AG09319 (cell line): ENCODE results near the gene MKKS.

Source experiments
- DNase-seq: peaks from one replicate; pipeline ENCODE4 v3.0.0-alpha.2; 2010; ENCODE audit warnings: low read depth; ENCODE audit errors: extremely low read depth
- CTCF ChIP-seq: IDR thresholded peaks from 2 replicates; pipeline ENCODE4 v1.5.1; 2011; ENCODE audit warnings: low read depth, mild to moderate bottlenecking, inconsistent platforms, low read length, moderate library complexity

The MKKS gene

DNA sequence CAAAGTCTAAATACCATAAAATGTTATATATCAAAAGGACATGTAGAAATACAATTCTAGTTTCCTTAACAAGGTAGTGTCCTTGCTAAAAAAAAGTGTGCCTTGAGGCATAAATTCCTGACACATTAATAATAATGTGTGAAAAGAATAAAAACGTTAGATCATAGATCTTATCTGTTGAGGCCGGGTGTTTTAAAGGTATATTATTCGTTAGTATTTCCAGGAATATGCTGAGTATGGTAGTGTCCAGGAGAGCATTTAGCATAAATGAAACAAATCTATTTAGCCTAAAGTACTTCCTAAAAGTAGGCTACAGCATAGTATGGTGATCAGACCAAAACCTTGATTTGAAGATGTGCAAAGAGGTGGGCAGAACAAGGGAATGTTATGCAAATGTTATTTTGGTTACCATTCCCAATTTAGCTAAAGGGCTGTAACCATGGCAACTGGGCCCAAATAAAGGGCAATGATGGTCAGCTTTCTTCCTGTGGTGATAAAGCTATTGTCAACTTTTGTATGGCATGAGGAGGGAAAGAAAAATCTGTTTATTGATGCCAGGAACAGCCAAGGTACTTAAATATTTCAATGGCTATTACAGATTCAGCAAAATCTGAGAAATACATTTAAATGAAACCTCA is 18.9 kb downstream of the MKKS start:
- no peak for DNase-seq
- TF ChIP-seq CTCF: no peak

- no peak for DNase-seq
- TF ChIP-seq CTCF: peak; percentile 23
Measured at GRCh38 chr20:10412591-10413408, 21.2 kb downstream of the MKKS start.

DNA sequence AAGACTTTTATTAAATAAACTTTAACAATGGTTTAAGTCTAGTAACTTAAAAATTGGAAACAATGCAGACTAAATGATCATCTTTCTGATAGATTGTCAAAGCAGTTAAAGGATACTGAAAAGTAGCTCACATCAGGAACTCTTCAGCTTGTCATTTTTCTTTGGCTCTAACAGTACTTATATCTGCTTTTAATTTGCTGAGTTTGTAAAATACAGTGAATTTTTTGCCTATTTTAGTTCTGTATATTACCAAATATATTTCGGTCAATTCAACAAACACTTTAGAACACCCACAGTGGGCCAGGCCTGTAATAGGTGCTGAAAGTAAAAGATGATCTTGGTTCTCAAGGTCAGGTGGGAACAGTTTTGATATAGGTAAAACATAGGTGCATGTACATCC is 22.3 kb downstream of the MKKS start:
- DNase-seq: no peak
- no peak for TF ChIP-seq CTCF

DNA sequence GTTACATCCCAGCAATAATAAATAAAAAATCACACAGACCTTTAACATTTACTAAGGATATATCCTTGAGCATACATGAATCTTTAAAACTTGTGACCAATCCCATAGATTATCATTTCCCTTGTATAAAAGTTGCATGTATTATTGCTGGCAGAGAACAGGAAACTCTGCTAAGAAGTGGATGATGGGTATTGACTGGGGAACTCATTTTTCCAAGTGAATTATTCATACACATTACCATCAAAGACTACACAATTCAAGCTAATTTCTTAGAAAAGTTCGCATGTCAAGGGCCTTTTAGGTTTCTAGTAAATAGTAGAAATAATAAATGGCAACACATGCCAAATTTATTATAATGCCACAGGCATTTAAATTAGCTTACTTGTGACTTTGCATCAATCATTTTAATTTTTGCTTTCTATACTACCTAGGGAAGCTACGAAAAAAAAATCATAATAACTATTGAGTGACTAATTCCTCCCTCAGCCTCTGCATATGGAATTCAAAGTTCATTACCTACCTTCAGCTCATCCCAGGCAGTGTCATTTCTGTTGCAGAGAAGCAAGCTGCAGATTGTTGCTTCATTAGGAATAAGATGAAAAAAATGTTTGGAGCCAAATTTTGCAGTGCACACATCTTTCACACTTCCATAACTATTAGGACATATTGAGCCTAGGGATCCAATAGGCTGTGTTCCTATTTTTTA is 25.8 kb downstream of the MKKS start:
- no peak for DNase-seq
- no peak for TF ChIP-seq CTCF

DNA sequence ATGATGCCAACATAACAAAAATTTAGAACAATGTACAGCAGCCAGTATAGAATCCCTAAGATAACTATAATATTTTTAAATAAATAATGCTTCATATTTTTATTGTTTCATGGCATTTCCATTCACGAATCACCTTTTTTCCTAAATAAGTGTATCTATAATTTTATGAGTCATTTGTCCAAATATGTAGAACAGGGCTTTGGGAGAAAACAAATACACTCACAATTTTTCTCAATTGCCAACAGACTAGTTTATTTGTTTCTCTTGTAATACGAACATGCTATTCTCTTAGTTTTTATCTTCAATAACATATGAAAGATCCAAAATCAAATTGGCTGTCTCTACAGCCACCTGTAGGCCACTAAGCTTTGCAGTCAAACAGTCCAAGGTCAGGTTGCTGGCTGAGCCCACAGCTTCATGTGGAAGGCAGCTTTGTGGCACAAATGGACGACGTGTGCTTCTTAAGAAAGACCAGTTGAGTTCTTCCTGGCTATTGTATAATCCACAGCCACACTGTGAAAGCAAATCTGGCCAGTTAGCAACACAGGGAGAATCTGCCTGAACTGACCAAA is 29.0 kb downstream of the MKKS start:
- TF ChIP-seq CTCF: no peak; the same call in 1 of the 2 replicates
- DNase-seq: no peak

DNA sequence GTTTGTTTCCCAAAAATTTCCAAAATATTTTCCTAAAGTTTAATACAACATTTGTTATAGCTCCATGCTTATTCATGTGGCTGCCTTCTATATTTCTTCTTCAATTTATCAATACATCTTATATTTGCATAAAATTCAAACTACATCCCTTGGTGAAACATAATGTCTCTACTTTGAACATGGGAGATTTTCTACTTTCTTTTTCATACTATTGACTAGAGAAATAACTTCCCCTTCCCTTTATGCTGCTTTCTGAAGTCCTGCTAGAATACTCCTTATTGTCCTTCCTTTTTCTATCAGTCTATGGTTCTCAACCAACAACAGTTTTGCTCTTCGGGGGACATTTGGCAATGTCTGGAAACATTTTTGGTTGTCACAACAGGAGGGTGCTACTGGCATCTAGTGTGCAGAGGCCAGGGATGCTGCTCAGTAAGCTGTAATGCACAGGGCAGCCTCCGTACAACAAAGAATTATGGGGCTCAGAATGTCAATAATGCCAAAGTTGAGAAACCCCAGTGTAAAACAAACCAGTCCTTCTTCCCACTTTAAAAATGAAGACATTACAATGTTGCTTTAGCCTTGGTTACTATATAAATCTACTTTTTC is 29.9 kb downstream of the MKKS start:
- TF ChIP-seq CTCF: no peak
- no peak for DNase-seq
